Endodermal cell (in vitro differentiated cells): ENCODE measurements around the gene SNAI1. TPM values are rescaled to one million over a fixed set of nuclear protein-coding genes. Genes with fewer than 3 reads are reported as not detected.
"Not testable (repeated sequence)": the region's sequence is repeated elsewhere in the genome, so short reads cannot be mapped to it uniquely, and the experiment has no call there.

Experiments used
- DNase-seq: peaks from one replicate; pipeline ENCODE4 v3.0.0-alpha.2; 2017
- H3K27ac ChIP-seq: 2 replicates; pipeline ENCODE4 v1.5.1; 2013; ENCODE audit warnings: mild to moderate bottlenecking, low read depth, low read length, moderate library complexity
- H3K27me3 ChIP-seq: 2 replicates; pipeline ENCODE4 v1.6.1; 2013; ENCODE audit warnings: mild to moderate bottlenecking, low read length, moderate library complexity; ENCODE audit not compliant: insufficient read depth, control insufficient read depth, poor library complexity, severe bottlenecking
- H3K36me3 ChIP-seq: 2 replicates; pipeline ENCODE4 v1.7.0; 2013; ENCODE audit warnings: mild to moderate bottlenecking, low read length, moderate library complexity; ENCODE audit not compliant: control insufficient read depth, insufficient read depth
- H3K4me1 ChIP-seq: one replicate; pipeline ENCODE4 v1.7.0; 2013; ENCODE audit warnings: low read length; ENCODE audit not compliant: control insufficient read depth, insufficient read depth
- H3K4me3 ChIP-seq: 2 replicates; pipeline ENCODE4 v1.5.1; 2013; ENCODE audit warnings: mild to moderate bottlenecking, low read length, moderate library complexity
- H3K9ac ChIP-seq: 2 replicates; pipeline ENCODE4 v1.6.1; 2013; ENCODE audit warnings: mild to moderate bottlenecking, low read length, moderate library complexity; ENCODE audit not compliant: poor library complexity, severe bottlenecking; ENCODE audit errors: extremely low read depth
- H3K9me3 ChIP-seq: 2 replicates; pipeline ENCODE4 v1.6.1; 2013; ENCODE audit warnings: mild to moderate bottlenecking, low read length, moderate library complexity; ENCODE audit not compliant: control insufficient read depth
- H3K27ac Mint-ChIP-seq: 2 replicates; pipeline ENCODE4 v1.8.0; 2020; ENCODE audit warnings: mixed read lengths
- H3K27me3 Mint-ChIP-seq: 2 replicates; pipeline ENCODE4 v1.8.0; 2021; ENCODE audit warnings: mild to moderate bottlenecking, mixed read lengths; ENCODE audit not compliant: insufficient read depth
- H3K36me3 Mint-ChIP-seq: 2 replicates; pipeline ENCODE4 v1.8.0; 2020; ENCODE audit warnings: low read depth, mixed read lengths
- H3K4me1 Mint-ChIP-seq: 2 replicates; pipeline ENCODE4 v1.8.0; 2020; ENCODE audit warnings: mixed read lengths
- H3K4me3 Mint-ChIP-seq: 2 replicates; pipeline ENCODE4 v1.8.0; 2020; ENCODE audit warnings: mild to moderate bottlenecking, moderate library complexity, mixed read lengths
- H3K9me3 Mint-ChIP-seq: 2 replicates; pipeline ENCODE4 v1.8.0; 2020; ENCODE audit warnings: mild to moderate bottlenecking, mixed read lengths
- CTCF ChIP-seq: fragments of 200-600 bp; sonication (generic); conservative IDR thresholded peaks from 2 replicates; pipeline ENCODE4 v1.5.0; 2021; ENCODE audit warnings: antibody characterized with exemption, mild to moderate bottlenecking
- WGBS, 2 experiments: methylation state at CpG; one replicate each; pipeline versions ENCODE4 v1.1.5 to v1.1.7; 2013; ENCODE audit warnings: missing lambda C conversion rate in 2 of 2, mixed read lengths in 1 of 2; ENCODE audit not compliant: insufficient coverage in 1 of 2, insufficient read length in 1 of 2; 5-methylcytosine and 5-hydroxymethylcytosine counted together
- total RNA-seq, 2 donors: library from RNA; stranded (reverse); fragmentation: NEBNext Ultra II Directional in 1 of 2; extraction: Animal tissue kit (Norgen Biotek cat#: 25700) in 1 of 2; gene quantifications; 2 replicates in 1 of 2; 3 replicates in 1 of 2; pipeline ENCODE4 v1.2.1, GENCODE V29; 2021

Gene SNAI1
- total RNA-seq, 2 donors from 2014 or later: 10.6 to 13.1 TPM

GRCh38 chr20:50009521-50010454 lies 27.0 kb downstream of the SNAI1 start:
- Histone ChIP-seq H3K9me3 (no peaks in the 10 kb centered on the region), H3K36me3 (no peaks in the 10 kb centered on the region), H3K4me1 (peaks cover 10% of the 10 kb centered on the region), H3K27me3 (peaks cover 6% of the 10 kb centered on the region), H3K27ac (no peak overlapping the region), H3K4me3 (no peak overlapping the region), H3K9ac (no peak overlapping the region)
- H3K27me3 Mint-ChIP-seq: peaks cover 10% of the 10 kb centered on the region
- H3K36me3 Mint-ChIP-seq: no peaks in the 10 kb centered on the region
- WGBS, 2 experiments: 17 to 23% methylated on average over 41 to 71 of the region's 71 CpGs
- no peak overlapping the region for H3K27ac Mint-ChIP-seq
- H3K4me3 Mint-ChIP-seq: peak overlapping the region; percentile 41
- peak; percentile 74 for DNase-seq
- peaks cover 17% of the 10 kb centered on the region for H3K4me1 Mint-ChIP-seq
- no peaks in the 10 kb centered on the region for H3K9me3 Mint-ChIP-seq
- peak; percentile 19 for TF ChIP-seq CTCF

GRCh38 chr20:50011597-50011996 lies 28.8 kb downstream of the SNAI1 start:
- H3K4me1 ChIP-seq: peaks cover 19% of the 10 kb centered on the region
- WGBS, 2 experiments: 96% methylated on average over 2 of the region's 3 CpGs; no CpG with 5 or more reads in 1 of the 2 experiments
- not testable (repeated sequence) for H3K27ac ChIP-seq, H3K9me3 Mint-ChIP-seq, H3K4me3 ChIP-seq, H3K9me3 ChIP-seq, H3K27ac Mint-ChIP-seq, H3K36me3 Mint-ChIP-seq, DNase-seq, H3K36me3 ChIP-seq, H3K9ac ChIP-seq, H3K4me3 Mint-ChIP-seq, H3K27me3 ChIP-seq
- peaks cover 28% of the 10 kb centered on the region for H3K4me1 Mint-ChIP-seq
- H3K27me3 Mint-ChIP-seq: peaks cover 10% of the 10 kb centered on the region

DNA sequence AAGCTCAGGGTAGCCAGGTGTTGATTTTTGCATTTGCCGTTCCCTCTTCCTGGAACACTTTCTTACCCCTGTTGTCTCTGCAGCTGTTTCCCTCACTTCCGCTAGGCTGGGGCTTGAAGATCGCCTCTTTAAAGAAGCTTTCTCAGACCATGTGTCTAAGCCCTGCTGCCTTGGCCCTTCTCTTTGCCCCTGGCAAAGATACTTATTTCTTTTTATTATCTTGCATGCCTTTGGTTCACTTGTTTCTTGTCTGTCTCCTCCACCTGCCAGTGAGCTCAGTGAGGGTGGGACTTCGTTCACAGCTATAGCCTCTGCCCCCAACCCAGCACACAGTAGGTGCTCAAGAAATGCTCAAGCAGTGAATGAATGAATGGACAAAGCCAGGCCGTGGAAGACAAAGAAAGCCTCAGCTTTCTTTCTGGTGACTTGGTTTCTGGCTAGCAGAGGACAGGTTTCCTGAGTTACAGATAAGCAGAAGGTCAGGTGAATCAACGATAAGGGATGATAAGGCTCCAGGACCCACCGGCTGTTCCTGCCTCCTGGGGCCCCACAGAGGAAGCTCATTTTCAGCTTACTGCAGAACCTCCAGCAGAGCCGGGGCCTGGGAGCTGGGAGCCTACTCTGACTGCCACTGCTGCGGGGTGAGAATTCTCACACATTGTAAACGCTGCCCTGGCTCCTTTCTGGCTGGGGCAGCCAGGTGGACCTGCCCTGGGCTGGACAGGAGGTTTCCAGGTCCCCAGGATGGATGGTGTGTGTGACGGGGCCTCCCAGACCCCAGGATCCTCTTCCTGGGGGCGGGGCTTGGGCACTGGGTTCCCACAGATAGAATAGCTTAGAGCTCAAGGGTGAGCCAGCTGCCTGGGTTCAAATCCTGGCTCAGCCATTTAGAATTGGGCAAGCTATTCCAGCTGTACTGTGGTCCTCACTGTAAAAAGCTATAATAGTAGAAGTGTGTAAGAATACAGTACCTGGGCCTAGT lies 29.8 kb downstream of the SNAI1 start:
- peaks cover 10% of the 10 kb centered on the region for H3K27me3 Mint-ChIP-seq
- peaks cover 28% of the 10 kb centered on the region for H3K4me1 Mint-ChIP-seq
- Histone ChIP-seq H3K36me3 (no peaks in the 10 kb centered on the region), H3K27ac (peak overlapping the region; percentile 38), H3K27me3 (peaks cover 6% of the 10 kb centered on the region), H3K9me3 (no peaks in the 10 kb centered on the region), H3K9ac (peak overlapping the region; percentile 45), H3K4me3 (no peak overlapping the region), H3K4me1 (peaks cover 19% of the 10 kb centered on the region)
- 48 to 69% methylated on average over 10 to 12 of the region's 12 CpGs for WGBS, 2 experiments
- no peak overlapping the region for H3K4me3 Mint-ChIP-seq
- H3K36me3 Mint-ChIP-seq: no peaks in the 10 kb centered on the region
- no peaks in the 10 kb centered on the region for H3K9me3 Mint-ChIP-seq
- peak; percentile 89 for DNase-seq
- H3K27ac Mint-ChIP-seq: peak overlapping the region; percentile 87
- TF ChIP-seq CTCF: no peak
